Thyroid gland (tissue), 4 donors: ENCODE data around the gene DNASE2B. TPM values are rescaled to one million over a fixed set of nuclear protein-coding genes. Genes with fewer than 3 reads are reported as not detected.

Source experiments
- DNase-seq, 2 donors: peaks; one replicate each; pipeline ENCODE4 v3.0.0-alpha.2; 2019
- H3K27ac ChIP-seq, 3 donors: fragments of 200-600 bp; sonication (generic); 1 replicate in 2 of 3; 2 replicates in 1 of 3; pipeline ENCODE4 v1.5.1; 2016 to 2019; ENCODE audit warnings: mild to moderate bottlenecking in 1 of 3, moderate library complexity in 1 of 3
- H3K27me3 ChIP-seq: fragments of 200-600 bp; sonication (generic); one replicate; pipeline ENCODE4 v1.5.1; 2019
- H3K36me3 ChIP-seq, 2 donors: fragments of 200-600 bp; sonication (generic); one replicate each; pipeline ENCODE4 v1.5.1; 2016 to 2019
- H3K4me1 ChIP-seq, 2 donors: fragments of 200-600 bp; sonication (generic); one replicate each; pipeline ENCODE4 v1.5.1; 2017 to 2019
- H3K4me3 ChIP-seq, 3 donors: fragments of 200-600 bp; sonication (generic); replicated peaks in 1 of 3; 1 replicate in 2 of 3; 2 replicates in 1 of 3; pipeline ENCODE4 v1.5.1; 2016; ENCODE audit warnings: mild to moderate bottlenecking in 1 of 3
- H3K9me3 ChIP-seq: fragments of 200-600 bp; sonication (generic); one replicate; pipeline ENCODE4 v1.5.1; 2017
- POLR2A ChIP-seq, 2 donors: fragments of 450-650 bp; IDR thresholded peaks; one replicate each; pipeline ENCODE4 v1.6.1; 2017; ENCODE audit warnings: antibody characterized with exemption in 2 of 2, mild to moderate bottlenecking in 2 of 2, moderate library complexity in 1 of 2
- WGBS, 2 donors: methylation state at CpG; one replicate each; pipeline ENCODE4 v1.1.5; 2017; 5-methylcytosine and 5-hydroxymethylcytosine counted together
- intact Hi-C: fragments of 100-400 bp; cut with DNase I; formaldehyde crosslinking; loops from one replicate; pipeline ENCODE4 v1.15.1; 2023
- total RNA-seq, 4 donors: library from RNA; depleted of rRNA; stranded (reverse); fragments of >200 nt; gene quantifications; one replicate each; pipeline ENCODE4 v1.2.3, GENCODE V29; 2016
- TF ChIP-seq, protein P1 (sequence below), 6 experiments: fragments of 200-600 bp in 3 of 6; fragments of 450-650 bp in 3 of 6; sonication (generic) in 3 of 6; IDR thresholded peaks; one replicate each; pipeline ENCODE4 v1.5.1; 2016 to 2019; ENCODE audit warnings: antibody characterized with exemption in 6 of 6, mild to moderate bottlenecking in 2 of 6, inconsistent platforms in 1 of 6, moderate library complexity in 1 of 6

The DNASE2B gene
- total RNA-seq, 4 donors from 2014 or later: 0.88 TPM; not detected in 3

- H3K4me1 ChIP-seq: no peaks in the 10 kb centered on the region
- TF ChIP-seq, protein P1, sequence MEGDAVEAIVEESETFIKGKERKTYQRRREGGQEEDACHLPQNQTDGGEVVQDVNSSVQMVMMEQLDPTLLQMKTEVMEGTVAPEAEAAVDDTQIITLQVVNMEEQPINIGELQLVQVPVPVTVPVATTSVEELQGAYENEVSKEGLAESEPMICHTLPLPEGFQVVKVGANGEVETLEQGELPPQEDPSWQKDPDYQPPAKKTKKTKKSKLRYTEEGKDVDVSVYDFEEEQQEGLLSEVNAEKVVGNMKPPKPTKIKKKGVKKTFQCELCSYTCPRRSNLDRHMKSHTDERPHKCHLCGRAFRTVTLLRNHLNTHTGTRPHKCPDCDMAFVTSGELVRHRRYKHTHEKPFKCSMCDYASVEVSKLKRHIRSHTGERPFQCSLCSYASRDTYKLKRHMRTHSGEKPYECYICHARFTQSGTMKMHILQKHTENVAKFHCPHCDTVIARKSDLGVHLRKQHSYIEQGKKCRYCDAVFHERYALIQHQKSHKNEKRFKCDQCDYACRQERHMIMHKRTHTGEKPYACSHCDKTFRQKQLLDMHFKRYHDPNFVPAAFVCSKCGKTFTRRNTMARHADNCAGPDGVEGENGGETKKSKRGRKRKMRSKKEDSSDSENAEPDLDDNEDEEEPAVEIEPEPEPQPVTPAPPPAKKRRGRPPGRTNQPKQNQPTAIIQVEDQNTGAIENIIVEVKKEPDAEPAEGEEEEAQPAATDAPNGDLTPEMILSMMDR (IDR thresholded peaks at IDR 0.05): no peak
- no peak for TF ChIP-seq POLR2A (IDR thresholded peaks at IDR 0.05)
- no peaks in the 10 kb centered on the region for H3K27me3 ChIP-seq
- no peak for DNase-seq
- no peaks in the 10 kb centered on the region for H3K36me3 ChIP-seq
- WGBS, 2 donors: 81 to 85% methylated on average over 2 of the region's 2 CpGs
- H3K9me3 ChIP-seq: no peaks in the 10 kb centered on the region
- intact Hi-C loops: no loop called here
- no peak overlapping the region for H3K4me3 ChIP-seq
- no peak overlapping the region for H3K27ac ChIP-seq
These were observed 52.6 kb downstream of the DNASE2B start for GRCh38 chr1:84450910-84451309.

DNA sequence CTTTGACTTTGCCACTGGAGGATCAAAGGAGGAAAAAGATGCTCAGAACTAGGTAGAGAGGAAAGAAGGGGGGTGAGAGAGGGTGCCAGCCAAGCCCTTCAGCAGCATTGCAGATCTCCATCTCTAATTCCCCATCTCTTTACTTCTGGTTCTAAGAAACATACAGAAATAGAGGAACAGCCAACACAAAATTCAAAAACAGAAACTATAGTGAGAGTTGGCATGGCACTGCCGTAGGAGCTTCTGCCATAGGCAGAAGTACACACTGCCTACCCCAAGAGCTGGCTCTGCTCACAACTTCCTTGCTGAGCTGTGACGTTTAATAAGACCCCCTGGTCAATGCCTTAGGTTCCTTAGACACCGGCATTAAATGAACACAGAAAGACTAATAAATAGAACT, 54.2 kb downstream of the DNASE2B start:
- Histone ChIP-seq H3K27ac (no peak overlapping the region), H3K4me3 (no peak overlapping the region), H3K27me3 (no peaks in the 10 kb centered on the region), H3K9me3 (no peaks in the 10 kb centered on the region), H3K36me3 (no peaks in the 10 kb centered on the region), H3K4me1 (no peaks in the 10 kb centered on the region)
- no peak for DNase-seq
- TF ChIP-seq POLR2A (IDR thresholded peaks at IDR 0.05): no peak
- TF ChIP-seq, protein P1 (IDR thresholded peaks at IDR 0.05): no peak
- intact Hi-C loops: no loop called here
- 63 to 64% methylated on average over 3 of the region's 3 CpGs for WGBS, 2 donors

DNA sequence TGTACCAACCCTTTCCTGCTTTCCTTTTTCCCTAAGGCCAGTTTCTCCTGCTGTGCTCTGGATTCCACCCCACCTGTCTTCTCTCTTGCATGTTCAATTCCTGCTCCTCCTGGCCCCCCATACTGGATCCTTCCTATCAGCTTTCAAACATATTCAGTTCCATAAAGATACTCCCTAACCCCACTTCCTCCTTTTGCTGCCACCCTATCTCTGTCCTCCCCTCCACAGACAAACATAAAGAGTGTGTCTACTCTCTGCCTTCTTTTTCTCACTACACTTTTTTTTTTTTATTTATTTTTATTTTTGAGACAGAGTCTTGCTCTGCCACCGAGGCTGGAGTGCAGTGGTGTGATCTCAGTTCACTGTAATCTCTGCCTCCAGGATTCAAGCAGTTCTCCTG, 63.8 kb downstream of the DNASE2B start:
- no peak overlapping the region for H3K4me3 ChIP-seq
- no peaks in the 10 kb centered on the region for H3K4me1 ChIP-seq
- intact Hi-C loops: no loop called here
- whole genome bisulfite sequencing, 2 donors: 70 to 88% methylated on average over 1 of the region's 1 CpG
- H3K27me3 ChIP-seq: no peaks in the 10 kb centered on the region
- H3K27ac ChIP-seq: no peak overlapping the region
- no peaks in the 10 kb centered on the region for H3K36me3 ChIP-seq
- H3K9me3 ChIP-seq: no peaks in the 10 kb centered on the region
- no peak for DNase-seq
- no peak for TF ChIP-seq POLR2A (IDR thresholded peaks at IDR 0.05)
- TF ChIP-seq, protein P1 (IDR thresholded peaks at IDR 0.05): no peak

Other genes with a start within 250 kb of the DNASE2B start
- gene SAMD13, start 96.8 kb upstream of the DNASE2B start, total RNA-seq: 1 to 10 TPM; 5.6 to 9.5 (median 5.9) TPM
- 10 to 100 TPM; 29.9 to 51.7 (median 42.7) TPM for gene RPF1, start 80.8 kb downstream of the DNASE2B start, total RNA-seq
- gene SPATA1, start 107.9 kb downstream of the DNASE2B start, total RNA-seq: 1 to 10 TPM in 2 of 4 donors, under 1 TPM in 1, not detected in 1; 0.13 to 2.8 (median 1.8) TPM
- 100 to 1,000 TPM in 2 of 4 donors, 10 to 100 TPM in 2; 58.3 to 143 (median 95.2) TPM for gene GNG5, start 108.1 kb downstream of the DNASE2B start, total RNA-seq
- 10 to 100 TPM; 14.9 to 24.1 (median 17.1) TPM for gene CTBS, start 176.0 kb downstream of the DNASE2B start, total RNA-seq